PC-9 (cell line): Measurements from ENCODE around the gene ARFRP1.

Experiments
- CTCF ChIP-seq: fragments of 200-600 bp; sonication (generic); conservative IDR thresholded peaks from 2 replicates; pipeline ENCODE4 v1.6.1; 2017; ENCODE audit warnings: mixed run types, antibody characterized with exemption, mild to moderate bottlenecking, moderate library complexity
- EZH2 ChIP-seq: fragments of 200-600 bp; sonication (generic); IDR thresholded peaks from 2 replicates; pipeline ENCODE4 v1.8.0; 2017; ENCODE audit warnings: antibody characterized with exemption, low read depth

- TF ChIP-seq CTCF (no peak), EZH2 (no peak)
These were observed 18.5 kb downstream of the ARFRP1 start for GRCh38 chr20:63689046-63690002.
